GM19035 (cell line): ENCODE measurements around the gene RSRP1.

ENCODE experiments used
- ATAC-seq: cut with Tn5 transposase; IDR thresholded peaks from one replicate; pipeline ENCODE4 v1.9.1; 2021; ENCODE audit not compliant: unreplicated experiment

RSRP1 gene

DNA sequence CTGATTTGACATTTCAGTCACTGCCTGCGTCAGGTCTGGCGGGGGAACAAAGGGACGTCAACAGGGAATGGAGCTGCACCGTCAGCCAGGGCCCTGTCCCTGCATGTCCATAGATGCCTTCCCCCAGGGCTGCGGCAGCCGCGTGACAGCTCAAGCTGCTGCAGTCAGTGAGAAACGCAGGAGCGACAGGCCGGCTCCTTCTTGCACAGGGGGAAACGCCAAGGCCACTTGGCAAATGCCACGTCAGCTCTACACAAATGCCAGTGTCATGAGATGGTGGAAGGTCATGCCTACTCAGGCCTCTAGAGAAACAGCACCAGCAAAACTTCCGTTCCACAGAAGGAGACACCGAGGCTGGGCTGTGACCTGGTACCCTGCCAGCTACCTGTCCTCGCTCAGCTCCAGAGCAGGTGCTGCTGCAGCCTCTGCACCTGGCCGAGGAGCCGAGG, 52.7 kb downstream of the RSRP1 start:
- ATAC-seq = no peak

GRCh38 chr1:25194054-25194453, 53.2 kb downstream of the RSRP1 start:
- no peak for ATAC-seq

GRCh38 chr1:25193229-25193628, 54.0 kb downstream of the RSRP1 start:
- no peak for ATAC-seq
